ENCODE data around the gene PSG11.
"Not testable (repeated sequence)": the region's sequence is repeated elsewhere in the genome, so short reads cannot be mapped to it uniquely, and the experiment has no call there.

GRCh38 chr19:43058440-43058839, 32.2 kb upstream of the PSG11 start:
- not testable (repeated sequence) for TF ChIP-seq EP300, POLR2A (IDR thresholded peaks at IDR 0.05)
- TF ChIP-seq, protein P1, sequence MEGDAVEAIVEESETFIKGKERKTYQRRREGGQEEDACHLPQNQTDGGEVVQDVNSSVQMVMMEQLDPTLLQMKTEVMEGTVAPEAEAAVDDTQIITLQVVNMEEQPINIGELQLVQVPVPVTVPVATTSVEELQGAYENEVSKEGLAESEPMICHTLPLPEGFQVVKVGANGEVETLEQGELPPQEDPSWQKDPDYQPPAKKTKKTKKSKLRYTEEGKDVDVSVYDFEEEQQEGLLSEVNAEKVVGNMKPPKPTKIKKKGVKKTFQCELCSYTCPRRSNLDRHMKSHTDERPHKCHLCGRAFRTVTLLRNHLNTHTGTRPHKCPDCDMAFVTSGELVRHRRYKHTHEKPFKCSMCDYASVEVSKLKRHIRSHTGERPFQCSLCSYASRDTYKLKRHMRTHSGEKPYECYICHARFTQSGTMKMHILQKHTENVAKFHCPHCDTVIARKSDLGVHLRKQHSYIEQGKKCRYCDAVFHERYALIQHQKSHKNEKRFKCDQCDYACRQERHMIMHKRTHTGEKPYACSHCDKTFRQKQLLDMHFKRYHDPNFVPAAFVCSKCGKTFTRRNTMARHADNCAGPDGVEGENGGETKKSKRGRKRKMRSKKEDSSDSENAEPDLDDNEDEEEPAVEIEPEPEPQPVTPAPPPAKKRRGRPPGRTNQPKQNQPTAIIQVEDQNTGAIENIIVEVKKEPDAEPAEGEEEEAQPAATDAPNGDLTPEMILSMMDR (IDR thresholded peaks at IDR 0.05): not testable (repeated sequence)
